ENCODE data around the gene GCC1.

Gene GCC1

GRCh38 chr7:127616724-127617123 is 31.3 kb upstream of the GCC1 start:
- H3K27me3 ChIP-seq (ENCODE audit: control insufficient read depth in 5 of 5, insufficient read depth in 4 of 5, low read length in 5 of 5), result peaks cover 33 to 44% (median 38%) of the 10 kb centered on the region in 5 donors
- H3K4me3 ChIP-seq (ENCODE audit: low read depth in 1 of 5, low read length in 5 of 5), result no peak overlapping the region
- H3K9ac ChIP-seq (ENCODE audit: low read length in 5 of 5), result no peak overlapping the region
- H3K36me3 ChIP-seq (ENCODE audit: control insufficient read depth in 5 of 5, insufficient read depth in 5 of 5, low read length in 5 of 5), result no peaks in the 10 kb centered on the region
- H3K27ac ChIP-seq (ENCODE audit: low read depth, low read length), result no peak overlapping the region
- H3K4me1 ChIP-seq (ENCODE audit: control insufficient read depth in 5 of 5, insufficient read depth in 5 of 5, low read length in 5 of 5), result peaks cover 0 to 5% (median 0%) of the 10 kb centered on the region in 5 donors
- no peaks in the 10 kb centered on the region for H3K9me3 ChIP-seq (ENCODE audit: control insufficient read depth in 5 of 5, low read length in 5 of 5)

GRCh38 chr7:127612263-127612662 is 26.9 kb upstream of the GCC1 start:
- Histone ChIP-seq H3K27ac (ENCODE audit: low read depth, low read length) (no peak overlapping the region), H3K4me1 (ENCODE audit: control insufficient read depth in 5 of 5, insufficient read depth in 5 of 5, low read length in 5 of 5) (no peaks in the 10 kb centered on the region), H3K9me3 (ENCODE audit: control insufficient read depth in 5 of 5, low read length in 5 of 5) (peaks cover 0 to 18% (median 16%) of the 10 kb centered on the region in 5 donors), H3K4me3 (ENCODE audit: low read depth in 1 of 5, low read length in 5 of 5) (no peak overlapping the region), H3K9ac (ENCODE audit: low read length in 5 of 5) (no peak overlapping the region), H3K27me3 (ENCODE audit: control insufficient read depth in 5 of 5, insufficient read depth in 4 of 5, low read length in 5 of 5) (peaks cover 3 to 14% (median 13%) of the 10 kb centered on the region in 5 donors), H3K36me3 (ENCODE audit: control insufficient read depth in 5 of 5, insufficient read depth in 5 of 5, low read length in 5 of 5) (no peaks in the 10 kb centered on the region)

- Histone ChIP-seq H3K4me1 (ENCODE audit: control insufficient read depth in 5 of 5, insufficient read depth in 5 of 5, low read length in 5 of 5) (no peaks in the 10 kb centered on the region), H3K4me3 (ENCODE audit: low read depth in 1 of 5, low read length in 5 of 5) (no peak overlapping the region)
Observed at GRCh38 chr7:127609297-127609696, 23.9 kb upstream of the GCC1 start.

GRCh38 chr7:127608446-127608845 is 23.1 kb upstream of the GCC1 start:
- Histone ChIP-seq H3K27me3 (ENCODE audit: control insufficient read depth in 5 of 5, insufficient read depth in 4 of 5, low read length in 5 of 5) (no peaks in the 10 kb centered on the region), H3K27ac (ENCODE audit: low read depth, low read length) (no peak overlapping the region), H3K9me3 (ENCODE audit: control insufficient read depth in 5 of 5, low read length in 5 of 5) (peaks cover 0 to 18% (median 16%) of the 10 kb centered on the region in 5 donors), H3K4me3 (ENCODE audit: low read depth in 1 of 5, low read length in 5 of 5) (peak overlapping the region in 1 of 5 donors; percentile 40), H3K4me1 (ENCODE audit: control insufficient read depth in 5 of 5, insufficient read depth in 5 of 5, low read length in 5 of 5) (no peaks in the 10 kb centered on the region), H3K9ac (ENCODE audit: low read length in 5 of 5) (no peak overlapping the region), H3K36me3 (ENCODE audit: control insufficient read depth in 5 of 5, insufficient read depth in 5 of 5, low read length in 5 of 5) (no peaks in the 10 kb centered on the region)

More at GRCh38 chr7:127609297-127609696, 23.9 kb upstream of the GCC1 start:
- no peaks in the 10 kb centered on the region for H3K36me3 ChIP-seq (ENCODE audit: control insufficient read depth in 5 of 5, insufficient read depth in 5 of 5, low read length in 5 of 5)
- no peak overlapping the region for H3K27ac ChIP-seq (ENCODE audit: low read depth, low read length)
- peaks cover 0 to 3% (median 0%) of the 10 kb centered on the region in 5 donors for H3K27me3 ChIP-seq (ENCODE audit: control insufficient read depth in 5 of 5, insufficient read depth in 4 of 5, low read length in 5 of 5)
- H3K9me3 ChIP-seq (ENCODE audit: control insufficient read depth in 5 of 5, low read length in 5 of 5), result peaks cover 0 to 18% (median 16%) of the 10 kb centered on the region in 5 donors
- no peak overlapping the region for H3K9ac ChIP-seq (ENCODE audit: low read length in 5 of 5)

GRCh38 chr7:127600885-127601284 is 15.5 kb upstream of the GCC1 start:
- Histone ChIP-seq H3K36me3 (ENCODE audit: control insufficient read depth in 5 of 5, insufficient read depth in 5 of 5, low read length in 5 of 5) (no peaks in the 10 kb centered on the region), H3K9ac (ENCODE audit: low read length in 5 of 5) (no peak overlapping the region), H3K27me3 (ENCODE audit: control insufficient read depth in 5 of 5, insufficient read depth in 4 of 5, low read length in 5 of 5) (no peaks in the 10 kb centered on the region), H3K4me3 (ENCODE audit: low read depth in 1 of 5, low read length in 5 of 5) (no peak overlapping the region), H3K4me1 (ENCODE audit: control insufficient read depth in 5 of 5, insufficient read depth in 5 of 5, low read length in 5 of 5) (no peaks in the 10 kb centered on the region), H3K9me3 (ENCODE audit: control insufficient read depth in 5 of 5, low read length in 5 of 5) (no peaks in the 10 kb centered on the region), H3K27ac (ENCODE audit: low read depth, low read length) (no peak overlapping the region)

- Histone ChIP-seq H3K9ac (ENCODE audit: low read length in 5 of 5) (no peak overlapping the region), H3K9me3 (ENCODE audit: control insufficient read depth in 5 of 5, low read length in 5 of 5) (no peaks in the 10 kb centered on the region), H3K4me3 (ENCODE audit: low read depth in 1 of 5, low read length in 5 of 5) (no peak overlapping the region), H3K27ac (ENCODE audit: low read depth, low read length) (no peak overlapping the region), H3K4me1 (ENCODE audit: control insufficient read depth in 5 of 5, insufficient read depth in 5 of 5, low read length in 5 of 5) (no peaks in the 10 kb centered on the region), H3K27me3 (ENCODE audit: control insufficient read depth in 5 of 5, insufficient read depth in 4 of 5, low read length in 5 of 5) (no peaks in the 10 kb centered on the region), H3K36me3 (ENCODE audit: control insufficient read depth in 5 of 5, insufficient read depth in 5 of 5, low read length in 5 of 5) (no peaks in the 10 kb centered on the region)
Observed at GRCh38 chr7:127598318-127598717, 12.9 kb upstream of the GCC1 start.

- peaks cover 3 to 19% (median 12%) of the 10 kb centered on the region in 5 donors for H3K36me3 ChIP-seq (ENCODE audit: control insufficient read depth in 5 of 5, insufficient read depth in 5 of 5, low read length in 5 of 5)
- H3K9me3 ChIP-seq (ENCODE audit: control insufficient read depth in 5 of 5, low read length in 5 of 5), result no peaks in the 10 kb centered on the region
- no peak overlapping the region for H3K9ac ChIP-seq (ENCODE audit: low read length in 5 of 5)
- H3K27ac ChIP-seq (ENCODE audit: low read depth, low read length), result no peak overlapping the region
- no peak overlapping the region for H3K4me3 ChIP-seq (ENCODE audit: low read depth in 1 of 5, low read length in 5 of 5)
- no peaks in the 10 kb centered on the region for H3K27me3 ChIP-seq (ENCODE audit: control insufficient read depth in 5 of 5, insufficient read depth in 4 of 5, low read length in 5 of 5)
- H3K4me1 ChIP-seq (ENCODE audit: control insufficient read depth in 5 of 5, insufficient read depth in 5 of 5, low read length in 5 of 5), result no peaks in the 10 kb centered on the region
Observed at GRCh38 chr7:127595737-127596136, 10.3 kb upstream of the GCC1 start.

- Histone ChIP-seq H3K27me3 (ENCODE audit: control insufficient read depth in 5 of 5, insufficient read depth in 4 of 5, low read length in 5 of 5) (no peaks in the 10 kb centered on the region), H3K27ac (ENCODE audit: low read depth, low read length) (no peak overlapping the region), H3K9me3 (ENCODE audit: control insufficient read depth in 5 of 5, low read length in 5 of 5) (no peaks in the 10 kb centered on the region), H3K4me3 (ENCODE audit: low read depth in 1 of 5, low read length in 5 of 5) (no peak overlapping the region), H3K9ac (ENCODE audit: low read length in 5 of 5) (no peak overlapping the region), H3K4me1 (ENCODE audit: control insufficient read depth in 5 of 5, insufficient read depth in 5 of 5, low read length in 5 of 5) (peaks cover 2 to 6% (median 5%) of the 10 kb centered on the region in 5 donors), H3K36me3 (ENCODE audit: control insufficient read depth in 5 of 5, insufficient read depth in 5 of 5, low read length in 5 of 5) (peaks cover 3 to 22% (median 18%) of the 10 kb centered on the region in 5 donors)
Observed at GRCh38 chr7:127594490-127594889, 9.1 kb upstream of the GCC1 start.

- Histone ChIP-seq H3K27me3 (ENCODE audit: control insufficient read depth in 5 of 5, insufficient read depth in 4 of 5, low read length in 5 of 5) (no peaks in the 10 kb centered on the region), H3K9me3 (ENCODE audit: control insufficient read depth in 5 of 5, low read length in 5 of 5) (no peaks in the 10 kb centered on the region), H3K36me3 (ENCODE audit: control insufficient read depth in 5 of 5, insufficient read depth in 5 of 5, low read length in 5 of 5) (peaks cover 3 to 22% (median 18%) of the 10 kb centered on the region in 5 donors), H3K9ac (ENCODE audit: low read length in 5 of 5) (no peak overlapping the region), H3K4me1 (ENCODE audit: control insufficient read depth in 5 of 5, insufficient read depth in 5 of 5, low read length in 5 of 5) (peaks cover 9 to 20% (median 17%) of the 10 kb centered on the region in 5 donors), H3K27ac (ENCODE audit: low read depth, low read length) (no peak overlapping the region), H3K4me3 (ENCODE audit: low read depth in 1 of 5, low read length in 5 of 5) (no peak overlapping the region)
Observed at GRCh38 chr7:127592550-127592949, 7.2 kb upstream of the GCC1 start.

- Histone ChIP-seq H3K4me3 (ENCODE audit: low read depth in 1 of 5, low read length in 5 of 5) (no peak overlapping the region), H3K9me3 (ENCODE audit: control insufficient read depth in 5 of 5, low read length in 5 of 5) (no peaks in the 10 kb centered on the region), H3K27me3 (ENCODE audit: control insufficient read depth in 5 of 5, insufficient read depth in 4 of 5, low read length in 5 of 5) (no peaks in the 10 kb centered on the region), H3K36me3 (ENCODE audit: control insufficient read depth in 5 of 5, insufficient read depth in 5 of 5, low read length in 5 of 5) (peaks cover 3 to 22% (median 18%) of the 10 kb centered on the region in 5 donors), H3K4me1 (ENCODE audit: control insufficient read depth in 5 of 5, insufficient read depth in 5 of 5, low read length in 5 of 5) (peaks cover 9 to 24% (median 20%) of the 10 kb centered on the region in 5 donors), H3K27ac (ENCODE audit: low read depth, low read length) (no peak overlapping the region), H3K9ac (ENCODE audit: low read length in 5 of 5) (no peak overlapping the region)
Observed at GRCh38 chr7:127591591-127591990, 6.2 kb upstream of the GCC1 start.
